Measurements from ENCODE around the gene RHOF. TPM values are rescaled to one million over a fixed set of nuclear protein-coding genes. Genes with fewer than 3 reads are reported as not detected.

The RHOF gene
- total RNA-seq, 6 experiments from 2014 or later = 3.2 to 4.2 (median 3.6) TPM

DNA sequence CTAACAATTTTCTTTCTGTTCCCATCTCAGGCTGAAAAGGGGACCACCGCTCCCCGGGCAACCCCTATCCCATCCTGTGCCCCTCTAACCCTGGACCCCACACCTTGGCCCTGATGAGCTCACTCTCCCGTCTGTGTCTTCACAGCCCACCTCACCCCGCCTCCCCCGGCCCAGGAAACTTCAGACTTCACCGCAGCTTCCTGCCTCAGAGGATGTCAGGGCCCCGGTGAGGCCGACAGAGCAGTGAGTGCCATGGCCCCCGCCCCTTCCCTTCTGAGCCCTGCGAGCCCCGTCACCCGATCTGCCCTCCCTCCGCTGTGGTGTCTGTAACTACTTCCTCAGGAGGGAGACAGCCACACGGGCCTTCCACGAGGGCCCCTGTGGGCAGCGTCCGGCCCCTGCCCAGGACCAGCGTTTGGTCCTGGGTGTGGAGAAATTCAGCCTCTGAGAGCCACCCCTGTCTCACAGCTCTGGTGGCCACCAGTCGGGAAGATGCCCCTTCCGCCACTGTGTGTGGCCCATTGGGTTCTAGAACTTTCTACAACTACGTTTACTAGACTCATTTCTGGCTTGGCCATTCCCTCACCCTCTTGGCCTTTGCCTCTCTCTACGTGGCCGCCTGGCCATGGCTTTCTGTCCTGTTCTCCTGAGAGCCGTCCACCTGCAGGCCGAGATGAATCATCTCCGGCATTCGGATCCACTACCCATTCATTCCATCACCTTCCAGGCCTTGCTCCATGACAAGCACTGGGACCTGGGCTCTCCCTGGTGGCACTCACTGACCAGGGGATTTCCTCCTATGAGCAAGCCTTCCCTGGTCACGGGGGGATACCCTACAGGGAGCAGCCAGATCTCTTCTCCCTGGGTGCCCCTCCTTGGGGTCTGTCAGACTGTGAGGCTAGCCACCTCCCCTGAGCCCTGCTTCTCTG lies 3.4 kb downstream of the RHOF start:
- no peak overlapping the region for H3K27ac Mint-ChIP-seq
- no peak overlapping the region for H3K4me3 Mint-ChIP-seq
- peaks cover 6% of the 10 kb centered on the region for H3K27me3 Mint-ChIP-seq (ENCODE audit: insufficient read depth)
- no peaks in the 10 kb centered on the region for H3K36me3 Mint-ChIP-seq (ENCODE audit: low read depth)
- peaks cover 36% of the 10 kb centered on the region for H3K4me1 Mint-ChIP-seq (ENCODE audit: low read depth)
- H3K9me3 Mint-ChIP-seq = no peaks in the 10 kb centered on the region
- TF ChIP-seq, protein P1, sequence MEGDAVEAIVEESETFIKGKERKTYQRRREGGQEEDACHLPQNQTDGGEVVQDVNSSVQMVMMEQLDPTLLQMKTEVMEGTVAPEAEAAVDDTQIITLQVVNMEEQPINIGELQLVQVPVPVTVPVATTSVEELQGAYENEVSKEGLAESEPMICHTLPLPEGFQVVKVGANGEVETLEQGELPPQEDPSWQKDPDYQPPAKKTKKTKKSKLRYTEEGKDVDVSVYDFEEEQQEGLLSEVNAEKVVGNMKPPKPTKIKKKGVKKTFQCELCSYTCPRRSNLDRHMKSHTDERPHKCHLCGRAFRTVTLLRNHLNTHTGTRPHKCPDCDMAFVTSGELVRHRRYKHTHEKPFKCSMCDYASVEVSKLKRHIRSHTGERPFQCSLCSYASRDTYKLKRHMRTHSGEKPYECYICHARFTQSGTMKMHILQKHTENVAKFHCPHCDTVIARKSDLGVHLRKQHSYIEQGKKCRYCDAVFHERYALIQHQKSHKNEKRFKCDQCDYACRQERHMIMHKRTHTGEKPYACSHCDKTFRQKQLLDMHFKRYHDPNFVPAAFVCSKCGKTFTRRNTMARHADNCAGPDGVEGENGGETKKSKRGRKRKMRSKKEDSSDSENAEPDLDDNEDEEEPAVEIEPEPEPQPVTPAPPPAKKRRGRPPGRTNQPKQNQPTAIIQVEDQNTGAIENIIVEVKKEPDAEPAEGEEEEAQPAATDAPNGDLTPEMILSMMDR (IDR thresholded peaks at IDR 0.05) = no peak
- no peak for DNase-seq

DNA sequence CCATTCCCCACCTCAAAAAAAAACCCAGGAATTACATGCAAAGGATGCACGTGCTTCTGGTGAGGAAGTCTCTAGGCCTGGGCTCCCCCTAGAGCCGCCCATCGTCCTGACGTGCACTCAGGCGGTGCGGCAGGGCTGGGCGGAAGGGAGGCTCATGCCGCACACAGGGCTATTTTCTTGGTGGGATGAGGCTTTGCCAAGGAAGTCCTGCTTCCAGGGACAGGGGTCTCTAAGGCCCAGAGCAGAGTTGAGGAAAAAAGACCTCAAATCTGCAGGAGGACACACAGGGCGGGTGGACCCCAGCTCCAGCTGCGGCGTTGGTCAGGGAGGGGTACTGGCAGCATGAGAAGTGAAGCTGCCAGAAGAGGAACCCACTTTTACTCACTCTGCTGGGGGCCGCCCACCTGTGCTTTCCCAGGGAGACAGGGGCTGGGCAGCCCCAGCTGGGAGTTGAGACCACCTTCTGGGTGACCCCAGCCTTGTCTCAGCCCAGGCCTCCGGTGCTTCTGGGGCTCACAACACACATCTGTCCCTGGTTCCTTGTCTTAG lies 4.2 kb downstream of the RHOF start:
- Mint-ChIP-seq H3K4me1 (ENCODE audit: low read depth) (peaks cover 36% of the 10 kb centered on the region), H3K27ac (no peak overlapping the region), H3K36me3 (ENCODE audit: low read depth) (no peaks in the 10 kb centered on the region), H3K27me3 (ENCODE audit: insufficient read depth) (peaks cover 6% of the 10 kb centered on the region), H3K9me3 (no peaks in the 10 kb centered on the region), H3K4me3 (no peak overlapping the region)
- DNase-seq = no peak
- TF ChIP-seq, protein P1 (IDR thresholded peaks at IDR 0.05) = no peak

DNA sequence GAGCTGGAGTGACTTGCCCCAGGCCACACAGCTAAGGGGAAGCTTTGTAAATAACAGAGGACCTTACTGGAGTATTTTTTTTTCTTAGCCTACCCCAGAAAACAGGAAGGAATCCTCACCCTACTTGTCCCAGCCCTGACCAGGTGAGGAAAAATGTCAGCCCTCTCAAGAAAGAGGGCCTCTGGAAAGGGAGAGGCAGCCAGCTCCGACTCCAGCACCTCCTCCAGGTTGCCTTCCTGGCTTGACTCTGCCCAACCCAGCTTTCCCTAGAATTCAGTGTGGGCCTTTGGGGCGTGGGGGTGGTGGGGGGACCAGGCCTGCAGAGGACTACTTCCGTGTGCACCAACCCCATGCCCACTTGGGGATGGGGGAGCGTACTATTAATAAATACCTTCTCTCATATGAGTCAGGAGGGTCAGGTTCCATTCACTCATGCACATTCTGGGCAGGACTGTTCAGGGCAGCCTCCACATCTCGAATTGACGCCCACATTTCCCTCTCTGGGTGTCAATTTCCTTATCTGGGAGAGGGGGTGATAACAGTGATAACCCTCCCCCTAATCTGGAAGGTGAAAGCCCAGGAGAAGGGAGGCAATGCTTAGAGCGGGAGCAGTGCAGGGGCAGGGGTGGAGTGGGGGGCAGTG lies 5.2 kb downstream of the RHOF start:
- Mint-ChIP-seq H3K27ac (no peak overlapping the region), H3K4me3 (no peak overlapping the region), H3K27me3 (ENCODE audit: insufficient read depth) (peaks cover 10% of the 10 kb centered on the region), H3K36me3 (ENCODE audit: low read depth) (no peaks in the 10 kb centered on the region), H3K4me1 (ENCODE audit: low read depth) (peaks cover 41% of the 10 kb centered on the region), H3K9me3 (no peaks in the 10 kb centered on the region)
- TF ChIP-seq, protein P1 (IDR thresholded peaks at IDR 0.05) = no peak
- DNase-seq = no peak

DNA sequence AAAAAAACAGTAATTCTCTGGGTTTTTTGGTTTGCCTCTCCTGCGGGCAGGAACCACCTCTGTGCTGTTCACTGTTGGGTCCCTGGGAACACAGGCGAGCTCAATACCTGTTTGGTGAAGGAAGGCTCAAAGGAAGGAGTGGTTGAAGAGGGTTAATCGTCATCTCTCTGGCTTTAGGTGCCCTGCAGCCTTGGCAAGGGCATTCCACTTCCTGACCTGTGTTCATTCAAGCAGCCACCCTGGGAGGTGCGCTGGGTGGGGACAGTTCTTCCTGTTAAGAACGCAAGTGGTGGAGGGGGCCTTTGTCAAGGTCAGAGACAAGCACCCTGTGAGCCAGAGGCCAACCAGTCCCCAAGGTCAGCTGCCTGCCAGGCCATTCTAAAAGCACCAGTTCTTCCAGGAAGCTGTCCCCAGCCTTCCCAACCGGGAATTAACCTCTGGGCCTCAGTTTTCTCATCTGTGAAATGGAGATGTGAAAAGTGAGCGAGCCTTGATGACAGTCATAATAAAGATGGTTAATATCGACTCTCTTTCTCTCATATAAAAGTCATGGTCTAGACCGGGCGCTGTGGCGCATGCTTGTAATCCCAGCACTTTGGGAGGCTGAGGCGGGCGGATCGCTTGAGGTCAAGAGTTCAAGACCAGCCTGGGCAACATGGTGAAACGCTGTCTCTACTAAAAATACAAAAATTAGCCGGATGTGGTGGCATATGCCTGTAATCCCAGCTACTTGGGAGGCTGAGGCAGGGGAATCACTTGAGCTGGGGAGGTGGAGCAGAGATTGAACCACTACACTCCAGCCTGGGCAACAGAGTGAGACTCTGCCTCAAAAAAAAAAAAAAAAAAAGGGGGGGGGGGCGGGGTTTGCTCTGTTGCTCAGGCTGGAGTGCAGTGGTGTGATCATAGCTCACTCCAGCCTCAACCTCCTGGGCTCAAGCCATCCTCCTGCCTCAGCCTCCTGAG lies 6.1 kb downstream of the RHOF start:
- peak overlapping the region; percentile 54; the same call in 1 of the 2 replicates for H3K27ac Mint-ChIP-seq
- no peaks in the 10 kb centered on the region for H3K9me3 Mint-ChIP-seq
- no peaks in the 10 kb centered on the region for H3K36me3 Mint-ChIP-seq (ENCODE audit: low read depth)
- TF ChIP-seq, protein P1 (IDR thresholded peaks at IDR 0.05) = no peak
- no peak for DNase-seq
- H3K4me1 Mint-ChIP-seq (ENCODE audit: low read depth) = peaks cover 42% of the 10 kb centered on the region
- no peak overlapping the region for H3K4me3 Mint-ChIP-seq
- peaks cover 10% of the 10 kb centered on the region for H3K27me3 Mint-ChIP-seq (ENCODE audit: insufficient read depth)

DNA sequence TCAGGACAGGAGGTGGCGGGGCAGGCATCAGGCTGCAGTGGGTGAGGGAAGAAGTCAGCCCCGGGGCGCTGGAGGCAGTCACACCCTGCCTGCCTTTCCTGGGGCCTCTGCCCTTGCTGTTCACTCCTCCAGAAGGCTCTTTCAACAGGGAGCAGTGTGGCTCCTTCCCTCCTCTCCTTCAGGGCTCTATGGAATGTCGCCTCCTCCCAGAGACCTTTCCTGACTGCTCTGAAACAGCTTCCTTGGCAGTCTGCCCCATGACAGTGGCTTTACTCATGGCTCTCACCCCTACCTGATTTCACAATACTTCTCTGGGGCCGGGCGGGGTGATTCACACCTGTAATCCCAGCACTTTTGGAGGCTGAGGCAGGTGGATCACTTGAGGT lies 7.1 kb downstream of the RHOF start:
- peaks cover 45% of the 10 kb centered on the region for H3K4me1 Mint-ChIP-seq (ENCODE audit: low read depth)

More for the DNA sequence above, 7.1 kb downstream of the RHOF start:
- Mint-ChIP-seq H3K9me3 (no peaks in the 10 kb centered on the region), H3K27ac (peak overlapping the region; percentile 54), H3K27me3 (ENCODE audit: insufficient read depth) (peaks cover 10% of the 10 kb centered on the region), H3K36me3 (ENCODE audit: low read depth) (no peaks in the 10 kb centered on the region), H3K4me3 (peak overlapping the region; percentile 42)
- TF ChIP-seq, protein P1 (IDR thresholded peaks at IDR 0.05) = peak; percentile 13; the same call in 1 of the 2 replicates
- peak; percentile 97 for DNase-seq
